ENCODE data around the gene TM4SF5. TPM values are rescaled to one million over a fixed set of nuclear protein-coding genes. Genes with fewer than 3 reads are reported as not detected.

The TM4SF5 gene
- total RNA-seq, 1 donor from 2014 or later, result 5.3 TPM

DNA sequence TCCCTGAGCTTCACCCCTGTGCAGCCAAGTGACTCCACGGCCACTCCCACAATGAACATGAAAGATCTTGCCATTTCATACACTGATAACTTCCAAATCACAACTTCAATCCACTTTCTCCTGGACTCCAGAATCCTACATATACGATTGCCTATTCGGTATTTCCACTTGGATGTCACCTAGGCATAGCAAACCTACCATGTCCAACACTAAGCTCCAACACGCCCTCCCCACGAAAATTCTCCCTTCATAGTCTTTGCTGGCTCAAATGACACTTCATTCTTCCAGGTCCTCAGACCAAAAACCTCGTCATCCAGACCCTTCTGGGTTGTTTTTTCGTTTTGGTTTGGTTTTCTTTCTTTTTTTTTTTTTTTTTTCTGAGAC lies 19.0 kb downstream of the TM4SF5 start:
- no peaks in the 10 kb centered on the region for H3K9me3 Mint-ChIP-seq
- TF ChIP-seq, protein P1, sequence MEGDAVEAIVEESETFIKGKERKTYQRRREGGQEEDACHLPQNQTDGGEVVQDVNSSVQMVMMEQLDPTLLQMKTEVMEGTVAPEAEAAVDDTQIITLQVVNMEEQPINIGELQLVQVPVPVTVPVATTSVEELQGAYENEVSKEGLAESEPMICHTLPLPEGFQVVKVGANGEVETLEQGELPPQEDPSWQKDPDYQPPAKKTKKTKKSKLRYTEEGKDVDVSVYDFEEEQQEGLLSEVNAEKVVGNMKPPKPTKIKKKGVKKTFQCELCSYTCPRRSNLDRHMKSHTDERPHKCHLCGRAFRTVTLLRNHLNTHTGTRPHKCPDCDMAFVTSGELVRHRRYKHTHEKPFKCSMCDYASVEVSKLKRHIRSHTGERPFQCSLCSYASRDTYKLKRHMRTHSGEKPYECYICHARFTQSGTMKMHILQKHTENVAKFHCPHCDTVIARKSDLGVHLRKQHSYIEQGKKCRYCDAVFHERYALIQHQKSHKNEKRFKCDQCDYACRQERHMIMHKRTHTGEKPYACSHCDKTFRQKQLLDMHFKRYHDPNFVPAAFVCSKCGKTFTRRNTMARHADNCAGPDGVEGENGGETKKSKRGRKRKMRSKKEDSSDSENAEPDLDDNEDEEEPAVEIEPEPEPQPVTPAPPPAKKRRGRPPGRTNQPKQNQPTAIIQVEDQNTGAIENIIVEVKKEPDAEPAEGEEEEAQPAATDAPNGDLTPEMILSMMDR (conservative IDR thresholded peaks at IDR 0.05), result no peak
- peaks cover 15% of the 10 kb centered on the region for H3K4me1 Mint-ChIP-seq (ENCODE audit: unreplicated experiment)
- peaks cover 12% of the 10 kb centered on the region for H3K27me3 Mint-ChIP-seq
- H3K4me3 Mint-ChIP-seq, result peak overlapping the region; percentile 83
- no peak for DNase-seq (ENCODE audit: extremely low spot score, unreplicated experiment)
- peak overlapping the region; percentile 84 for H3K27ac Mint-ChIP-seq
- no peaks in the 10 kb centered on the region for H3K36me3 Mint-ChIP-seq

GRCh38 chr17:4795168-4795567 lies 23.5 kb downstream of the TM4SF5 start:
- peaks cover 5% of the 10 kb centered on the region for H3K36me3 Mint-ChIP-seq
- peaks cover 3% of the 10 kb centered on the region for H3K27me3 Mint-ChIP-seq
- no peaks in the 10 kb centered on the region for H3K9me3 Mint-ChIP-seq
- no peak for DNase-seq (ENCODE audit: extremely low spot score, unreplicated experiment)
- TF ChIP-seq, protein P1 (conservative IDR thresholded peaks at IDR 0.05), result no peak
- peak overlapping the region; percentile 97 for H3K27ac Mint-ChIP-seq
- H3K4me3 Mint-ChIP-seq, result peak overlapping the region; percentile 100
- peaks cover 6% of the 10 kb centered on the region for H3K4me1 Mint-ChIP-seq (ENCODE audit: unreplicated experiment)

GRCh38 chr17:4796552-4796920 lies 24.9 kb downstream of the TM4SF5 start:
- Mint-ChIP-seq H3K27ac (peak overlapping the region; percentile 97), H3K36me3 (peaks cover 5% of the 10 kb centered on the region), H3K4me1 (ENCODE audit: unreplicated experiment) (peaks cover 14% of the 10 kb centered on the region), H3K4me3 (peak overlapping the region; percentile 100), H3K27me3 (no peaks in the 10 kb centered on the region), H3K9me3 (no peaks in the 10 kb centered on the region)
- TF ChIP-seq, protein P1 (conservative IDR thresholded peaks at IDR 0.05), result no peak
- no peak for DNase-seq (ENCODE audit: extremely low spot score, unreplicated experiment)

DNA sequence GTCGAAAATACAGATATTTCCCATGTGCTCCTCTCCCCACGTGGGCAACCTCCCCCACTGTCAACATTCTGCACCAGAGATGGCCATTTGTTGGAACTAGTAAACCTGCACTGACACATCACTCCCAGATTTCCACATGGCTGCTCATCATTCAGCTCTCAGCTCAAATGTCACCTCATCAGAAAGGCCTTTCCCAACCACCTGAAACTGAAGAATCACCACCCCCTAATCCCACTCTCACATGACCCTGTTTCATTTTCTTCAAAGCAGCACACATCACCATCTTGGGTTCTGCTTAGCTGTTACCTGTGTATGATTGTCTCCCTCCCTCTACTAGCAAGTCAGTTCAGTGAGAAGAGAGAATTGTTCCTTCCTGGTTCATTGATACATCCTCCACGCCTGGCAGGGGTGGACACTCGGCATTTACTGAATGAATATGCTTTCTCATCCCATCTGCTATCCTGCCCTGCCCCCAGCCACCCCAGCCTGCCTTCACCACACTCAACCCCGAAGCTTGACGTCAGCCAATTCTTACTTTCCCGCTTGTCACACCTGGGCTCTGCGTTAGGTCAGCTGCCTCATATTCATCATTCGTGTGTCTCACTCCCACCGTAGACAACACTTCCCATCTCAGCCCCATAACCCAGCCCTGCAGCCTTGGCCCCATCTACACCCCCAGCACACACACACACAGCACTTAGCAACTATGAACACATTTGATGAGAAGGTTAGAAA lies 28.9 kb downstream of the TM4SF5 start:
- Mint-ChIP-seq H3K4me1 (ENCODE audit: unreplicated experiment) (peaks cover 13% of the 10 kb centered on the region), H3K36me3 (peaks cover 5% of the 10 kb centered on the region), H3K4me3 (no peak overlapping the region)

GRCh38 chr17:4802228-4802627 lies 30.5 kb downstream of the TM4SF5 start, which contains the start of gene C17orf114:
C17orf114 (minus strand) TSS chr17:4802328.
- Mint-ChIP-seq H3K4me1 (ENCODE audit: unreplicated experiment) (peaks cover 7% of the 10 kb centered on the region), H3K27ac (no peak within 1 kb of the TSS), H3K36me3 (no peaks in the 10 kb centered on the region), H3K9me3 (no peaks in the 10 kb centered on the region), H3K27me3 (no peaks in the 10 kb centered on the region), H3K4me3 (no peak within 1 kb of the TSS)
- TF ChIP-seq, protein P1 (conservative IDR thresholded peaks at IDR 0.05), result no peak
- DNase-seq (ENCODE audit: extremely low spot score, unreplicated experiment), result no peak

More for the DNA sequence above, 28.9 kb downstream of the TM4SF5 start:
- H3K27me3 Mint-ChIP-seq, result no peaks in the 10 kb centered on the region
- H3K27ac Mint-ChIP-seq, result peak overlapping the region; percentile 2
- DNase-seq (ENCODE audit: extremely low spot score, unreplicated experiment), result no peak
- TF ChIP-seq, protein P1 (conservative IDR thresholded peaks at IDR 0.05), result no peak
- no peaks in the 10 kb centered on the region for H3K9me3 Mint-ChIP-seq

Data from type B pancreatic cell (in vitro differentiated cells).